GM15510 (cell line): Measurements from ENCODE around the gene SIRT2.

Experiments
- POLR2A ChIP-seq: IDR thresholded peaks from 3 replicates; pipeline ENCODE4 v1.6.1; 2011; ENCODE audit warnings: borderline replicate concordance; ENCODE audit not compliant: insufficient read length; ENCODE audit errors: extremely low read depth

SIRT2 gene

DNA sequence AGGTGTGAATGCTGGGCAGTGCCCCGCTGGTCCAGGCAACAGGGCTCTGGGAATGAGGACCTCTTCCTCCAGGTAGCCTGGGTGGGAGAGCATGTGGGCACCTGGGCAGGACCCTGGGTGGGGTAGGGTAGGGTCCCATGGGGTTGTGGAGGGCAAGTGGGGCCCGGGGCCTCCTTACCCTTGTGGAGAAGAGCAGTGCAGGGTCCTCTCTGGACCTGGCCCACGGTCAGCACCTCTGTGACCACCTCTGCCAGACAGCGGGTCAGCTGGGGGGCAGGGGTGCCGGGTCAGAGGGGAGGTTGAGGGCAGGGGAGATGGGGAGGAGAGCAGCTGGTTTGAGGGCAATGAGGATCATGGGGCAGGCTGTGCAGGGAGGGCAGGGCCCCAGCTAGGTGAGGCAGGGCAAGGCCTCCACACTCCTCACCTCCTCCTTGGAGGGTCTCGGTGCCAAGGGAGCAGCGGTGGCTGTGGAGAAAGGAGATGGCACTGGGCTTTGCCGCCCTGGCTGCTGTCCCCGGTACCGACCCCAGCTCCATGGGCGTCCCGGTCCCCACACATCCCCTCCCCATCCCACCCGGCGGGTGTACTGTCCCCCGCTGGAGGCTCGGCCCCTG is 12.1 kb upstream of the SIRT2 start:
- no peak for TF ChIP-seq POLR2A

DNA sequence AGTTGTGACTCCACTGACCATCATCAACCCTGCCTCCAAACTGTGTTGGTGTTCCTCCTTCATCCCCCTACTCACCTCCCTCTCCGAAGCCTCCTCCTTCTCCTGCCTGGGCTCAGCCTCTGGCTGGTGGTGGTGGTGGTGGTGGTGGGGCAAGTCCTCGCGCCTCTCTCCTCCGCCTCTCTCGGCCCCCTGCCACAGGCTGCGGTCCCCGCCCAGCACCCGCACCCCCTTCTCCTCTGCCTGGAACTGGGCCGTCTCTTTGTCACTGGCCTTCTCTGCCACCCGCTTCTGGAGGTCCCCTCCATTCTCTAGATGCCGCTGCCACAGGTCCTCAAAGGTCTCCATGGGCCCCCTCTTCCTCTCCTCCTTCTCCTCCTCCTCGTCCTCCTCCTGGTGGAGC is 11.1 kb upstream of the SIRT2 start:
- TF ChIP-seq POLR2A = no peak

DNA sequence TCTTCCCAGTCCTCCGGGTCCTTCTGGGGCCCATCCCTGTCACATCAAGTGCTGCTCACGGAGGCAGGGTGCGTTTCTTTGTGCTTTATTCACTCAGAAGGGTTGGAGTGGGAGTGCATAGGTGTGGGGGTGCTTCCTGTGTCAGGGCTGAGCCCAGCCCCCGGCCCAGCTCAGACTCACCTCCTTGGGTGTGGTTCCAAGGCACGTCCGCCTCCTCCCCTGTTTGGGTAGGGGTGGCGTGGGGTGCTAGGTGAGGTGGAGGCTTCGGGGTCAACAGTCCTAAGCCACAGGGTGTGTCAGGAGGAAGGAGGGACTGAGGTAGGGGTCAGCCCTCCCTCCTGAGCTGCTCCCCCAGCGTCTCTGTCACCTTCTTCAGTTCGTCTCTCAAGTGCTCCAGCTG is 9.5 kb upstream of the SIRT2 start:
- TF ChIP-seq POLR2A = no peak

DNA sequence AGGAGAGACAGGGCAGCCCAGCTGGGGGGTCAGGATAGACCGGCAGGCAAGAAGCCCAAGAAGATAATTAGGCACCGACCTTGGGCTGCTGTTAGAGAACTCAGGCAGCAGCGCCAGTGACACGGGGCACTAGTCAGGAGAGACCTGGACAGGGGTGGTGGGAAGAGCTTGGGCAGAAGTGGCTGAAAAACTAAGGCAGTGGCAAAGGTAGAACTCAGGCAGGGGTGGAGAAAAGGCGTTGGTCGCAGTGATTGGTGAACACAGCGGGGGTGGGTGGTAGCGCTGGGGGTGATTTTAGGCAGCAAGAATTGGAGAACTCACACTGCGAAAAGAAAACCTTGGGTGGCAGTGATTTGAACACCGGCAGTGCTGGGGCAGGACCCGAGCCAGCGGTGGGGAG is 8.3 kb upstream of the SIRT2 start:
- TF ChIP-seq POLR2A = no peak

DNA sequence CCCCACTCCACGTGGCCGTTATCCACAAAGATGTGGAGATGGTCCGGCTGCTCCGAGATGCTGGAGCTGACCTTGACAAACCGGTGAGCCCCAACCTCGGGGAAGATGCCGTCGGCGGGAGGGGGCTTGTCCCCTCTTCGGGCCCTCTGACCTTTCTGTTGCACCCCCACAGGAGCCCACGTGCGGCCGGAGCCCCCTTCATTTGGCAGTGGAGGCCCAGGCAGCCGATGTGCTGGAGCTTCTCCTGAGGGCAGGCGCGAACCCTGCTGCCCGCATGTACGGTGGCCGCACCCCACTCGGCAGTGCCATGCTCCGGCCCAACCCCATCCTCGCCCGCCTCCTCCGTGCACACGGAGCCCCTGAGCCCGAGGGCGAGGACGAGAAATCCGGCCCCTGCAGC is 7.8 kb upstream of the SIRT2 start:
- no peak for TF ChIP-seq POLR2A

DNA sequence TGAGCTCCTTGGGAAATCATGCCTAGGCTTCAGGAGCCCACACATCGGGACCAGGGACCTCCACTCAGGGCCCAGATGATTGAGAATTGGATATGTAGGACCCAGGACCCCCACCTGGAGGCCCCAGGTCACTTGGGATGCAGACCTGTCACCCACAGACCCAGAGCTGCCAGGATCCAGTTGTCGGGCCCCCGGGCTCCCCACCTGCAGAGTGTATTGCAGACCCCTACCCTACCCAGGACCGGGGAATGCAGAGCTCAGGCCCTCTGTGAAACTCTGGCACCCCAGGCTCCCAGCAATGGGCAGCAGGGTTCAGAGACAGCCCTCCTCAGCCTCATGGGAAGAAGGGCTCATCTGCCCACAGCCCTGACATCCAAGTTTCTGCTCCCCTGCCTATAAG is 6.2 kb upstream of the SIRT2 start:
- TF ChIP-seq POLR2A = no peak

DNA sequence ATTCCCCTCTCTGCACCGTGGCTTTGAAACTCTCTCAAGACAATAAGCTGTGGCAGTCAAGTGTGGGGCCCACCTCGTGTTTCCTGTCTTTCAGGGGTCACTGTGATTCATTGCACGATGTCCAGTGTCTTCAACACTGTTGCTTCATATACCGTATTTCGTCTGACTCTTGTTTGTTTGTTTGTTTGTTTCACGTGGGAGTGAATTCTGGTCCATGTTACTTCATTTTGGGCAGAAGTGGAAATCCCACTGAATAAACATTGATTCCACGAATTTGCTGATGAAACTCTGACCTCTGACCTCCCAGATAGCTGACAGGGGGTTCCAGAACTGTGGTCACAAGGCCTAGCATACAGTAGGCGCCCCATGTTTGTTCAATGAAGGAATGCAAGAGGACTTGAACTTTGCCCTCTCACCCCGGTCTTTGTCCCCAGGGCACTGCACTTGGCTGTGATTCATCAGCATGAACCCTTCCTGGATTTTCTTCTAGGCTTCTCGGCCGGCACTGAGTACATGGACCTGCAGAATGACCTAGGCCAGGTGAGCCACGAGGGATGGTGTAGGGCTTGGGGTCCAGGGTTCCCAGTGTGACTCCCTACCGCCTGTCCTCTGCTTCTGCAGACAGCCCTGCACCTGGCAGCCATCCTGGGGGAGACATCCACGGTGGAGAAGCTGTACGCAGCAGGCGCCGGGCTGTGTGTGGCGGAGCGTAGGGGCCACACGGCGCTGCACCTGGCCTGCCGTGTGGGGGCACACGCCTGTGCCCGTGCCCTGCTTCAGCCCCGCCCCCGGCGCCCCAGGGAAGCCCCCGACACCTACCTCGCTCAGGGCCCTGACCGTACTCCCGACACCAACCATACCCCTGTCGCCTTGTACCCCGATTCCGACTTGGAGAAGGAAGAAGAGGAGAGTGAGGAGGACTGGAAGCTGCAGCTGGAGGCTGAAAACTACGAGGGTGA is 5.4 kb upstream of the SIRT2 start:
- TF ChIP-seq POLR2A = no peak

DNA sequence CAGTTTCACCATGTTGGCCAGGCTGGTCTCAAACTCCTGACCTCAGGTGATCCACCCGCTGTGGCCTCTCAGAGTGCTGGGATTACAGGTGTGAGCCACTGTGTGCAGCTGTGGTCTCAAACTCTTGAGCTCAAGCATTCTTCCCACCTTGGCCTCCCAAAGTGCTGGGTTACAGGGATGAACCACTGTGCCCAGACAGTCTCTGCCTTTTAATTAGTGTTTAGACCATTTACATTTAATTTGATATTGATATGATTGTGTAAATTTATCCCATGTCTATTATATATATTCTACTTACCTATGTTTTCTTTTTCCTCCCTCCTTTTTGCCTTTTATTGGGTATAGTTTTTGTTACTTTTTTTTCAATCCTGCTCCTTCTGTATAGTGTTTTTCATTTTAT is 2.3 kb upstream of the SIRT2 start:
- no peak for TF ChIP-seq POLR2A

DNA sequence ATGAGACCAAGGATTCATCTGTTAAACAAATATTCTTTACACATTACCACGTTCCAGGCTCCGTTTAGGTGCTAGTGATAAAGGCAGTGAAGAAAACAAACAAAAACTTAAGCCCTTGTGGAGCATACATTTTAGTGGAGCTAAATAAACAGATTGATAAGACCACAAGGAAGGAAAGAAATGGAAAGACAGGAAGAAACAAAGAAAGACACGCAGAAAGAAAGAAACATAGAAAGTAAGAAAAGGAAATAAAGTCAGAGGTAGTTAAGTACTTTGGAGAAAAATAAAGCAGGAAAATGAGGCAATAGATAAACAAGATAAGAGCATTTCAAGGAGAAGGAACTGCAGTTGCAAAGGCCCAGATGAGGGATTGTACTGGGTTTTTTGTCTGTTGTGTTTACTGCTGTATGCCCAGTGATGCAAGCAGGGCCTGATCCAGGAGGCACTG is 1.3 kb upstream of the SIRT2 start:
- no peak for TF ChIP-seq POLR2A

DNA sequence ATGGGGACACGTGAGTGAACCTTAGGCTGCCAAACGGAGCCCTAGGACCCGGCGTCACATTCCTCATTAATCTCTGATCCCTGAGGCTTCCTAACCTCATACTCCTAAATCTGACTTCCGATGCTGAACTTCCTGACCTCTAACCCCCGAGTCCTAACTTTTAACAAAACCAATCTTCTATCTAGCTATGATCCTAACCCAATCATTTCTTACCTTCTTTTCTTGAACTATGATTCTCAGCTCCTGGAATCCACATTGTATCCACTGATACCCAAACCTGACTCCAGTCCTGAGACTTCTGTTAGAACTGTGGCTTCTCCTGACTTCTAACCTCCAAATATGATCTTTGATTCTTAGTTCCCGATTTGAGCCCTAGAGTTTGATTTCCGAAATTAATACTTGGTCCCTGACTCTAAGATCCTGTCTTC is 798 bp upstream of the SIRT2 start:
- no peak for TF ChIP-seq POLR2A

DNA sequence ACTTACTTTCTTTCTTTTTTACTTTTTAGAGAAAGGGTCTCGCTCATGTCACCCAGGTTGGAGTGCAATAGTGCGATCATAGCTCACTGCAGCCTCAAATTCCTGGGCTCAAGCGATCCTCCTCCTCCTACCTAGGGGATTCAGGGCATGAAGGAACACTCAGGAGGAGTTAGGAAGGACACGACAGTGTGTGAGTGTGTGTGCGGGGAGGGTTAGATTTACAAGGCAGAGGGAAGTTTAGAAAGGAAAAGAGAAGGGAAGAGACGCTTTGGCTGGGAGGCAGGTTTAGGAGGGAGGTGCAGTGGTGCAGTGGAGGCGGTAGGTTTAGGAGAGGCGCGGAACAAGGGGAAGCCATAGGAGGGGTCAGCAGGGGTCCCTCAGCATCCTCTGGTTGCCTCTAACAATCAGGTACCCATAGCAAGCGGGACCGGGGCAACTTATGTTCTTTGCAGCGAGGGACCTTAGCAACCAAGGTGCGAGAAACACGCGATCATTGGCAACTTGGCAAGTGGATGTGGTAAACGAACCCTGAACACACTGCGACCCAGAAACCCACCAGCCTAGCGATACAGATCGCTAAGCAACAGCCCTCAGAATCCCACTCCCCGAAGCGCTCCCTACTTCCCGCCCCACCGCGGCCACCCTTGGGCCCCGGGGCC is 501 bp downstream of the SIRT2 start:
- no peak for TF ChIP-seq POLR2A

DNA sequence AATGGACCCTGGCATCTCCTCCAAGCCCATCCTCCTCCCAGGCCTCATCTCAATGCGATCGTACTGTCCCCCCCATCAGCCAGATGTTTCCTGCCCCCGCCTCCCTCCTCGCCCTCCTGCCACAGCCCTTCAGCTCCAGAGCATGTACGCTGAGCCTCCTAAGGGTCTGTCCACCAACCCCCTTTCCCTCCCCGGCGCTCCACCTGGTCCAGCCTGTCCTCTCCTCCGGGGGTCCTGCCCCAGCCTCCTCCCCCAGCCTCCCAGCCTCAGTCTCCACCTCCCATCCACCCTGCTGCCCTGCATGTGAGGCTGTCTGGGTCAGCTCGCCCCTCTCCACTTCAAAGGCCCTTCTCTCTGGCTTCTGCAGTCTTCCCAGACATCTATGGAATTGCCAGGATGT is 4.5 kb downstream of the SIRT2 start:
- TF ChIP-seq POLR2A = no peak

DNA sequence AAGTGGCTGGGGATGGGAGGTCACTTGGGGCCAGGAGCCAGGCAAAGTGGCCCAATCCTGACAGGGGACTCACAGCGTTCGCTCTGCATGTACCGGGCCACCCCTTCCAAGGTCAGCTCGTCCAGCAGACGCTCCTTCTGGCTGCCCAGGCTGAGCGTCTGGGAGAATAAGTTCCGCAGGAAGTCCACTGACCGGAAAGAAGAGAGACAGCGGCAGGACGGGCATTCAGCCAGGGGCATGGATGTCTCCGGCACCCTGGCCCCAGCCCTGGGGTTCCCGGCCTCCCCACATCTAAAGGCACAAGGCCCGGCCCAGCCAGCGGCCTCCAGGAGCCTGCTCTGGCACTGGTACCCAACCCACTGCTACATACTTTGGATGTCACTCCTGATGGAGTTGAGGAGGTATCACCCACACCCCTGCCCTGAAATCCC is 6.1 kb downstream of the SIRT2 start:
- no peak for TF ChIP-seq POLR2A

DNA sequence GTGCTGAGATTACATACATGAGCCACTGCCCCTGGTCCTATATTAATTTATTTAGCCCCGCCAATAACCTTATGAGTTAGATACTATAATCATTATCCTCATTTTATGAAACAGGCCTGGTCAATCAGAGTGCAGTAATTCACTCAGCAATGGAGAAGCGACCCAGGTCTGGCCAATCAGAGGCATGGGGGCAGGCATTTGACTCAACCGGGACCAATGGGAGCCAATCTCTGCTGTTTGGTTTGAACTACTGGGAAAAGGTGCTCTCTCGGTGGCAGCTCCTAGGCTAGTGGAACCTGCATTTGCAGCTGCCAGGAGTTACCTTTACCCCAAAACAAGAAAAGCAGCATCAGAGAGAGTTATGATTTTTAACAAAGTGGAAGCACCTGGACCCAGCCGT is 6.6 kb downstream of the SIRT2 start:
- no peak for TF ChIP-seq POLR2A

DNA sequence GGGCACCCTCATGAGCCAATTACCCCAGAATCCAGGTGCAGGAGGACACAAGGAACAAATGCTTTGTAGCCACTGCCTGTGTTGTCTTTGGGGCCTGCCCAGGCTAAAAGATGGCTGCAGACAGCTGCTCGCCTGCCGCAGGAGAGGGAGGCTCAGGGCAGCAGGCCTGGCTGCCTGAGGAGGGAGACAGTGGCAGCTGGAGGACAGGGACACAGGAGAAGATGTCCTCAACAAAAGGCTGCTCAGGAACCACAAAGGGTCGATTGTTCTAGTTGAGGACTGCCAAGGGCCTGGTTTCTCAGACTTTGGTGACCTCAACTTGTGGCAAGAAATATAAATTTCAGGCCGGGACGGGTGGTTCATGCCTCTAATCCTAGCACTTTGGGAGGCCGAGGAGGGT is 7.6 kb downstream of the SIRT2 start:
- TF ChIP-seq POLR2A = no peak
